RKO (cell line): ENCODE results near the gene HRH3.

Experiments used
- DNase-seq: peaks from one replicate; pipeline ENCODE4 v3.0.0-alpha.2; 2016; ENCODE audit warnings: low spot score

HRH3 gene

DNA sequence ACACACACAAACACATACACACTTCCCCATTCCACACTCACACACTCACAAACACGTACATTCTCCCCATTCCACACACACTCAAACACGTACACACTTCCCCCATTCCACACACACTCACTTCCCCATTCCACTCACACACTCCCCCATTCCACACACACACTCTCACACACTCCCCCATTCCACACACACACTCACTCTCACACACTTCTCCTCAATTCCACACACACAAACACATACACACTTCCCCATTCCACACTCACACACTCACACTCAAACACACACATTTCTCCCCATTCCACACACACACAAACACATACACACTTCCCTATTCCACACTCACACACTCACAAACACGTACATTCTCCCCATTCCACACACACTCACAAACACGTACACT, 9.6 kb upstream of the HRH3 start:
- no peak for DNase-seq

DNA sequence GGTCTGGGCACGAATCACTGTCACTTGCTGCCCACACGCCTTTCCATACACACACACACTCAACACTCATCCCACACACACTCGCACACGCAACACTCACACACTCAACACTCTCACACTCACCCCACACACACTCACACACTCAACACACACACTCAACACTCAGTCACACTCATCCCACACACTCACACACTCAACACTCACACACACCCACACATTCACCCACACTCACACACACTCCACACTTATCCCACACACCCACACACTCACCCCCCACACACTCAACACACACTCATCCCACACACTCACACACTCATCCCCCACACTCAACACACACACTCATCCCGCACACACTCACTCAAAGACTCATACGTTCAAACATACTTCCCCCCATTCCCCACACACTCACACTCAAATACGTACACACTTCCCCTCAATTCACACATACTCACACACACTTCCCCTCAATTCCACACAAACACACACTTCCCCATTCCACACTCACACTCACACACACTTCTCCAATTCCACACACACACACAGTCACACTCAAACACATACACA, 9.0 kb upstream of the HRH3 start:
- DNase-seq: no peak

DNA sequence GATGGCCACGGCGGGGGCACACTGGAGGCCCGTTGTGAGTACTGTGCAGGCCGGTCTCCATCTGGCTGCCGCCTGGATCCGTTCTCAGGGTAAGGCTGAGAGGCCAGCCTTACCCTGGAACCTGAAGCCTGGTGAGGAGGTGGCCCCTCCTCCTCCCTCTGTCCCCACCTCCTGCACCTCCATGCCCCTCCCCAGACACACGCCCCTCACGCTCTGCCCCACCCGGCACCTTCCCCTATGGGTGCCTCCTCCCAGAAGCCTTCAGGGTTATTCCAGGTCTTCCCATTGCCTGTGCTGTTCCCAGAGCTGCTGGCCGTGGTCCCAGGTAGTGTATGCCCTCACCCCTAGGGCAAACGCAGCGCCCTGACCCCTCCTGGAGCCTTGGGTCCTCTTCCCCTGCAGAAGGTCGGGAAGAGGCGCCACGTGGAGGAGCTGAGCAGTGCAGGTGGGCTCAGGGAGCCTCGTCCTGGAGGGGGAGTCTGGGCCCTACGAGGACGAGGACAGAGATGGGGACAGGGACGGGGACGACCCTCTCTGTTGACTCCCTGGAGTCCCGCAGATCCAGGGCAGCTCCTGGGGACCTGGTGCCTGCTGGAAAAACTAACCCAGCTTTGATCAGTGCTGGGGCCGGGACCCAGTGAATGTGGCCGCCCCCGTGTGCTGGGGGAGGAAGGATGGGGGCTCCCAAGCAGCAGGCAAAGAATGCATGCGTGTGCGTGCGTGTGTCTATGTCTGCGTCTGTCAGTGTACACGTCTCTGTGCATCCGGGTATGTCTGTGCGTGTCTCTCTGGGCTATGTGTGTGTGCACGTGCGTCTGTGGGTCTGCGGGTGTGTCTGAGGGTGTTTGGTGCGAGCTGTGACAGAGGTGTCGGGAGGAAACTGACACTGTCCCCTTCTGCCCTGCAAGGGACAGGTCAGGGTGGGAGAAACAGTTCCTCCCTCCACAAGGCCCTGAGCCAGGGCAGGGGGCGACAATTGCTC, 8.2 kb upstream of the HRH3 start:
- DNase-seq: no peak

DNA sequence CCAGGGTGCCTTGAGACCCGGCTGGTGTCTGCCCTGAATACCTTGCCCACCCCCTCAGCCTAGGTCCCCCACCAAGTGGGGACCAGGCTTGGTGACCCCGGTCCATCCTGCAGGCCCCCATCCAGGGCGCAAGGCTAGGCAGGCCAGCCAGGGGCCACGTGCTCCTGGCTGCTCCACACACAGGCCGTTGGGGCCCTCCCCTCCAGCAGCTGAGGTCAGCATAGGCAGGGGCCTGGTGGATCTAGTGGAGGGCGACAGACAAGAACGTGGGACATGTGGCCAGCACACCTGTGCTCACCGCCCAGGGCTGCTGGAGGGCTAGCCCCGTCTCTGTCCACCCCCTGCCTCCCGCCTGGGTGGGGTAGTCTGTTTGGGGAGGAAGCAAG, 7.5 kb upstream of the HRH3 start:
- no peak for DNase-seq

DNA sequence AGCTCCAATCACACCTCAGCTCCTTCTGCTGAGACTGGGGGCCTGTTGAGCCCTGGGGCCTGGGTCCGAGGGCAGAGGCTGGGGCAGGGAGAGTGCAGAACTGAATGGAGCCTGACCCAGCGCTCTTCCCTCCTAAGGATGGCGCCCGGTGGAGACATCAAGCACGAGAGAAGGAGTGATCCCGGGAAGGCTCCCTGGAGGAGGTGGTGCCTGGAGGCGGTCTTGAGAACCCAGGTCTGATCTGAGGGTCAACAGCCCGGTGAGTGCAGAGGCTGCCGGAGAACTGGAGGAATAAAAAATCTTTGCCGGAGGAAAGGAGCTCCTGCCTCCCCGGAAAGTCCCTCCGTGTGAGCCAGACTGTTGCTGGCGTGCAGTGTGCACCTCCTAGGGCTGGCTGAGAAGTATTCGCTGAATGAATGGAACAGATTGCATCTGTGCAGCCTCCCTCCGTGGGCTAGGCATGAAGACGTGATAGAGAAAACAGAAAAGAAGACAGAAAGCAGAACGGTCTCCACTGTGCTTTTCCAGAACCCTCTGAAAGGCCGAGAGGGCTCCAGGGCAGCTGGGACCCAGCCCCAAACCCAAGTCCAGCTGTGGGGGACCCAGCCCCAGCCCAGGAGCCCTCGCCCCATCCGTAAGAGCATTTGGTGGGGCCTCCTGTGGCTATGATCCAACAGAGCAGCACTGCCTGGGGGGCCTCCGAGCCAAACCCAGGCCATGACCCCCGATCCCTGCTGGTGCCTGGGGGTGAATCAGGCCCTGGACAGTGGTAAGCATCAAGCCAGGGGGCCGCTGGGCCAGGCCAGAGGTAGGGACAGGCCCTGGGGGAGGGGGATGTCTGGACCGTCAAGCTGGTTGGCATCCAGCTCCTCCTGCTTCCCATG, 6.9 kb upstream of the HRH3 start:
- no peak for DNase-seq

DNA sequence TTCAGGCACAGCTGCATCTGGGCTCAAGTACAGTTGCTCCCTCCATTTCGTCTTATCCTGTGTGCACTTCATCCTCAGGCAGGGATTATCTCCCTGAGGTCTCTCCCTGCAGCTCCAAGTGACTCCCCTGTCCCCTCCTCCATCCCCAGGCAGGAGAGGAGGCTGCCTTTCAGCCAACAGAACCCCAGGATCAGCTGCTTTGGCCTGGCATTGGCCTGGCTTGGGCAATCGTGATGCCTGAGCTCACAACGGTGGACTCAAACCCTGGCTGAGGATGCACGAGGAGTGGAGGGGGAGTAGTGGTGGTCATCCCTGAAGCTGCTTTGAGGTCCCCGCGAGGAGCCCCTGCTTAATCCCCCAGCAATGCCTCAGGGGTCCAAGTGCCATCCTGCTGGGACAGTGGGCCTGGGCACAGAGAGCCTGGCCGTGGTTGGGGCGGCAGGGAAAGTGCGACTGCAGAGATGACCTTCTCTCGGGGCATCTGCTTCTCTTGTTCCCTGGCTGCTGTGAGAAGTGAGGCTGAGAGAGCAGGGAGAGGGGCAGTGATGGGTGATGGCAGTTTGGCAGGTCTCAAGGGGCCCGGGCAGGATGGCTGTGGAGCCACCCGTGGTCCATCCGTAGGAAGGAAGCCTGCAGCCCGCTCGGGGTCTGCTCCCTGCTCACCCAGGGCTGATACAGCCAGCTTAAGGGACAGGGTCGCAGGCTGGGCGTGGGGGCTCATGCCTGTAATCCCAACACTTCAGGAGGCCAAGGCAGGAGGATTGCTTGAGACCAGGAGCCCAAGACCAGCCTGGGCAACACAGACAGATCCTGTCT, 6.0 kb upstream of the HRH3 start:
- DNase-seq: no peak

DNA sequence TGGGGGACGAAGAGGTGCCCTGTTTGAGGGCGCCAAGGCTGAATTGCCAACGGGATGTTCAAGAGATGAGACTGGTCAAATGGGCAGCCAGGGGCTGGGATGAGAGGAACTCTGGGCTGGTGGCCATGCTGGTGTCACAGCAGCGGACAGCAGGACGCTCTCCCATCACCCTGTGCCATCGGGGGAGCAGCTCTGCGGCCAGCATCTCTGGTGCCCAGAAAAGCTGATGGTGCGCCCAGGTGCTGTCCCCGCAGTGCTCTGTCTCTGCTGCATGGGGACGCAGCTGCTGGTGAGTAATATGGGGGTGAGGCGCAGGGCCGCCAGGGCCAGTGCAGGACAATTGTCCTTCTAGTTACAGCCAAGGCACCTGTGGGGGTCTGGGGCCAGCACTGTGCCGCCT, 4.9 kb upstream of the HRH3 start:
- DNase-seq: no peak

DNA sequence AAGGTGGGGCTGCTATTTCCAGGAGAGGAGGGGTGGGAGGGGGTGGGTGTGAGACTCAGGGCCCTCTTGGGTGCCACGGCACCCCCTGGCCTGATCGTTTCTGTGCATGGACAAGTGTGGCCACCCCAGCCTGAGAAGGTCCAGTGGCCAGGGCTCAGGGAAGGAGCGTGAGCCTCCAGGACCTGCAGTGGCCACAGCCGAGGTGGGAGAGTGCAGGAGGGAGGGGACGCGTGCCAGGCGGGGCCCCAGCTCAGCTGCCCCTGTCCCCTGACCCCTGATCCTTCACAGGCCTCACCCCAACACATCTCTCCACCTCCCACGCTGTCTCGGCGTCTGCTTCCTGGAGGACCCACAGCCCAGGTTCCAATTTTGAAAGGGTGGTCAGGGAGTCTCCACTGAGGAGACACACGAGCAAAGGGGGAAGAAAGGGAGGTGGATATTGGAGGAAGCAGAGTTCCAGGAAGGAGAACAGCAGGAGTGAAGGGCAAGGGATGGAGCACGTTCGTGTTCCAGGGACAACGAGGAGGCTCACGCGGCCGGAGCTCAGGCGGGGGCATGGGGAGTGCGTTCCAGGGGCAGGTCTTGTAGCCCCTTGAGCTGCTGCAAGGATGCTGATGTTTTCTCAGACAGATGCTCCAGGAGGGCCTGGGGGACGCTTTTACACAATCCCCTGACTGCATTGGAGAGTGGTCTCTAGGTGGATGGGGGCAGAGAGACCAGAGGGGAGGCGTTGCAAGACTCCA, 4.2 kb upstream of the HRH3 start:
- DNase-seq: no peak

DNA sequence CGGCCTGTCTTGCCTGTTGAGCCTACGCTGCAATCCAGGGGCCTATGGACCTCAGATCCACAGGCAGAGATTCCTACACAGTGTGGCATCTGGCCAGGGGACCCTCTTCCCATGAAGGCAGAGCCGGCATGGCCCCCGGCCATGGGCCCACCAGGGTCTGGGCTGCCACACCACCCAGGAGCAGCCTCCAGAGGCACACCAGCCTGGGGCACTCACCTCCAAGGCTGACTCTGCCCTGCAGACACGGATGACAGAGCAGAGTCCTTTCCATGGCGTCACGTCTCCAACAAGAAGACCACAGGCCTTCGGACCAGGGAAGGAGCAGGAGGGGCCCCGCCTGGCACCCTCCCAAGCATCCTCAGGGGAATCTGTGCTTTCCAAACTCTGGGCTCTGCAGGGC, 3.5 kb upstream of the HRH3 start:
- DNase-seq: no peak

DNA sequence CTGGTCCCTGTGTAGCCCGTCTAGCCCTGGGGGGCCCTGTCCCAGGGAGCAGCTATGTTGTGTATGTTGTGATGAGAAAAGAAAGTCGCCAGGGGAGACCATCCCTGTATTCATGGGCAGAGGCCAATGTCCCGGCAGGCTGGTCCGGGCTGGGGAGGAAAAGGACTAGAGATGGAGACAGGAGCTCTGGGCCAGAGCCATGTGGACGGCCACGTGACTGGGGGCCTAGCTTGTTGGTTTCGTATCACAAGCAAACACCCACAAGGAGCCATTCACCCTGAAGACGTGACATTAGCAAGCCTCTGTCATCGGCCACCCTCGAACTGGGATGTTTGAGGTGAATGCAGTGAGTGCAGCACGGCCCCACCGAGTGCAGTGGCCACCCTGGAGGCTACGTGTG, 2.9 kb upstream of the HRH3 start:
- no peak for DNase-seq

DNA sequence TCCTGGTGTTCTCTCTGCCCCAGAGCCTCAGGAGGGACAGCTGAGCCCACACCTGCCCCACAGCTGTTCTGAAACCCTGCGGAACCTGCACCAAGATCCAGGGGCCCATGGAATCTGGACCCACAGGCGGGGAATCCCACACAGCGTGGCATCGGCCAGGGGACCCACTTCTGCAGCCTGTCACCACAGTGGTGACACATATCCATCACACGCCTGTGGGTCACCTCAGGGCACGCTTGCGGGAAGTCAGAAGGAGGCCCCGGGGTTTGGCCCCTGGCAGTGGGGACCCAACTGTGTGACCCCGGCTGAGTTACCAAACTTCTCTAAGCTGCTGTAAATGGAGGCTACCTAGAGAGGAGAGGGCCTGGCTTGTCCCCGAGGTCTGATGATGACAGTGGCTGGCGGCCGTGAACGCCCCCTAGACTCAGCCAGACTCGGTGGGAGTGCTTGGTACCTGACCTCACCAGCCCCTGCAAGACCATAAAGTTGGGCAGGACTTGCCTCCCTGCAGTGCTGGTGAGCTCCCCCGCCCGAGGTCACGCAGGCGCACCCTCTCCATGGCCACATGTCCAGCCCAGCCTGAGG, 2.3 kb upstream of the HRH3 start:
- DNase-seq: no peak

DNA sequence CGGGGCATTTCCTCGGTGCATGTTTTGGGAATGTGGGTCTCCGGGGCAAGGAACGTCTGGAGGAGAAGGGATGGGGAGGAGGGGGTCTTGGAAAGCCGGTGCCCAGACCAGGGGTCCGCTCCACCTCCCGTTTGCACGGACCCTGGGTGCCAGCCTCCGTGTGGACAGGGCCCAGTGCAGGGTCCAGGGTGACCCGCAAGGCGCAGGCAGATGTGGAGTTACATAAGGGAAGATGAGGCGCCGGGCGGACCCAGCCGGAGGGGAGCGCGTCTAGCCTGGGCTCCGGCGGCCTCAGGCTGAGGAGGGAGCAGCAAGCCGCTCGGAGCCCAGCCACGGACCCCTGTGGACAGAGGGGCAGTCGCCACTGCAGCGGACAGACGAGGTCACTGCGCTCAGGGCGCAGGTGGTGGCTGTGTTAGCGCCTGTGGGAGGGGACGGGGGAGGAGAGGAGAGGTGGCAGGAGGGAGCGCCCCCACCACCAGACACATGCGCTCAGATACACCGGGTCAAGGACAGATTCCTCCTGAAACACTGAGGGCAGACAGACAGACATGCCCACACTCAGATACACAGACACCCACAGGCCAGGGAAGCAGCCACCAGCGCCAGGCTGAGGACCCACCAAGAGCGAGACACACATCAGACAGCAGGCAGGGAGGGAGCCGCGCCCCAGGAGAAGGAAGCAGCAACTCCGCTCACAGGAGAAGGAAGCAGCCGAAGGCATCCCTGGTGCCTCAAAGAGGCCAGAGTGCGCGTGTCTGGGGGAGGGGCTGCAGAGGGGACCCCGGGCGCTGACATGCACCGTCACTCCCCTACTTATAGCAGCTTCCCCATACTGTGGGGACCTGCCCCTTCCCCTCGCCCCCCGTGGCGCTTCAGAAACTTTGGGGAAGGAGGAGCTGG, 839 bp upstream of the HRH3 start:
- DNase-seq: no peak

DNA sequence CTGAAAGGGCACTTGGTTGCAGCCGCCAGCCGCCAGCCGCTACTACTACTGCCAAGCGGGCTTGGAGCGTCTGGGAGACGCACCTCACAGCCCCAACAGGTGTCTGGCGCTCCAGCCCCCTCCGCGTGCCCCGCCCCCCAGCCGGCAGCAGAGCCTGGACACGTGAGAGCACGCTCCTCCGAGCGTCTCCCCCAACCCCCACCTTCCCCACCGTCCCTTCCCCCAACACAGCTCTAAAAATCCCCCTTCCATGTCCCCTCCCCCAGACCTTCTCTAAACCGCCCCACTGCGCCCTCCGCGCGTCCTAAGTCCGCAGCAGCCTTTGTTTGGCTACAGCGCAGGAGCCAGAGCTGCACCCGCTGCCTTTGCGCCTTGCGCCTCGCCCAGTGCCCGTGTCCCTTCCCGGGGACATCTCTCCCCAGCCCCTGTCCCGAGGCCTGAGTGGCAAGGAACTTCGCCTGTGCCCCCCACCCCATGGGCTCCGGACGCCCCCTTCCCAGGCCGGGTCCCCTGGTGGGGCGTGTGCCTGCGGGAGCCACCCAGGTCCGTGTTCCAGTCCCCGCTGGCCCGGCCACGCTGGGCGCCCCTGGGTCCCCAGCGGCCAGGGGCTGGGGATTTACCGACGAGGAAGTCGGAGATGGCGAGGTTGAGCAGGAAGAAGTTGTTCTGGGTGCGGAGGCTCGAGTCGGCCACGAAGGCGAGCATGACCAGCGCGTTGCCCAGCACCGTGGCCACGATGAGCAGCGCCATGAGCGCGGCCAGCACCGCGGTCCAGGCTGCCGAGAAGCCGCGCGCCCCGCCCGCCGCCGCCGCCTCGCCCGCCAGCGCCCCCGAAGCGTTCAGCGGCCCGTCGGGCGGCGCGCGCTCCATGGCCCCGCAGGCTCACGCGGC, 732 bp downstream of the HRH3 start:
- no peak for DNase-seq

DNA sequence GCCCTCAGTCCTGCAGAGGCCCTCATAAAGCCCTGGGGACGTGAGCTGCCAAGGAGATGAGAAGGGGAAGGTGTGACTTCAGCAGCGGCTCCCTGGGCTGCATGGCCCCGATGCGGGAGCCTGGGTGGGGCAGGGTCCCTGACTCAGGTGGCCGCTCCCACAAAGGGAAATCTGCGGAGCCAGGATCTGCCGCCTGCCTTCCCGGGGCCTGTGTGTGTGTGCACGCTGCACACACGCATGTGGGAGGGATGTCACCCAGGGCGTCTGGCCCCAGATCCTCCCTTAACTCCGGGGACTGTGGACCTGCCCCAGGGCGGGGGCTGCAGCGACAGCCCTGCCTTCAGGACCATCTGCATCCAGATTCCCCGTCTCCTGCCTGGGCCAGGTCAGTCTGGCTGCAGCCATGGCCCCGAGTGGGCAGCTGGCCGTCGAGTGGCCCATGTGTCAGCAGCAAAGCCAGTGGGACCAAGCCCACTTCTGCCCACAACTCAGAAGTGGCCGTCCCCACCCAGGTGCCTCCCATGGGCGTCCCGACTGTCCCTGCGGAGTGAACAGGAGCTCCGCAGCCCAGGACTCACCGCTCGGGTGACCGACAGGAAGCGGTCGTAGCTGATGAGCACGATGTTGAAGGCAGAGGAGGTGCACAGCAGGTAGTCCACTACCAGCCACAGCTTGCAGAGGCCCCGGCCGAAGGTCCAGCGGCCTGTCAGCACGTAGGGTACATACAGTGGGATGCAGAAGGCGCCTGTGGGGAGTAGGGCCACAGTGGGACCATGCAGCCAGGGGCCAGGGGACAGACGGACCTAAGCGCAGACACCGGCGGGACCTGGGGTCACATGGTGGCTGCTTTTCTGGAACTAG, 1.9 kb downstream of the HRH3 start:
- DNase-seq: no peak

DNA sequence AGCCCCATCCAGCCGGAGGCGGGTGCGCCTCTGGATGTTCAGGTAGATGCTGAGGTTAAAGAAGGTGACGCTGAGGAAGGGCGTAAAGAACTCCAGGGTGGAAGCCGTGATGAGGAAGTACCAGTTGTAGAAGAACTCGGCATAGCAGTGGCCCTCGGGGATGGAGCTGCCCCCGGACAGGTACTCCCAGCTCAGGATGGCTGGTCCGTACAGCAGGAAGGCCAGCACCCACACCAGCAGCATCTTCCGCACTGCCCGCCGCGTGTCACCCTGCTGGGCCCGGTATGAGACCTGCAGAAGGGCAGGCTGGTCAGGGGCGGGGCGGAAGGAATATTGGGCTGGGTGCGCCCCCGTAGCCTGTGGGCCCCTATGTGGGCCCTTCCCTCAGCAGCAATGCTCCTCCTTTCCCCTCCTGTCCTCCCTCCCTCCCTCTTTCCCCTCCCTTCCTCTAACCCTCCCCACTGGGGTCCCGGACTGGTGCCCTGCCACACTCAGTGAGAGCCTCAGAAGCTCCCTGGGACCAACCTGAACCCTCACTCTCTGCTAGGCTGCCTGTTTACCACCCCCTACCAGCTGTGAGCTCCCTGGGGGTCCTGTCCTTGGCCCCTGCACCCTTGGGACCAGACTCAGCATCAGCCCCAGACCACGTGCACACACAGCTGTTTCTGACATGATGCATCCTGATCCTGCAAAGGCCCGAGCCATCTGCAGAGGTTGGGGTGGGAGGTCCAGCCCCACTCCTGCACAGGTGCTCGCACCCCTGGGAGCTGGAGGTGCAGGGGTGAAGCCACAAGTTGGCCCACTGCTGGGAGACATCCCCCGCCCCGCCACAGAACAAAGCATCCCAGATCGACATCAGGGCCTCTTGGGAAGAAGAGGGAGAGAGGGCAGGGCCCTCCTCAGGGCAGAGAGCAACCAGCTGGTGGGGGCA, 3.2 kb downstream of the HRH3 start:
- no peak for DNase-seq

DNA sequence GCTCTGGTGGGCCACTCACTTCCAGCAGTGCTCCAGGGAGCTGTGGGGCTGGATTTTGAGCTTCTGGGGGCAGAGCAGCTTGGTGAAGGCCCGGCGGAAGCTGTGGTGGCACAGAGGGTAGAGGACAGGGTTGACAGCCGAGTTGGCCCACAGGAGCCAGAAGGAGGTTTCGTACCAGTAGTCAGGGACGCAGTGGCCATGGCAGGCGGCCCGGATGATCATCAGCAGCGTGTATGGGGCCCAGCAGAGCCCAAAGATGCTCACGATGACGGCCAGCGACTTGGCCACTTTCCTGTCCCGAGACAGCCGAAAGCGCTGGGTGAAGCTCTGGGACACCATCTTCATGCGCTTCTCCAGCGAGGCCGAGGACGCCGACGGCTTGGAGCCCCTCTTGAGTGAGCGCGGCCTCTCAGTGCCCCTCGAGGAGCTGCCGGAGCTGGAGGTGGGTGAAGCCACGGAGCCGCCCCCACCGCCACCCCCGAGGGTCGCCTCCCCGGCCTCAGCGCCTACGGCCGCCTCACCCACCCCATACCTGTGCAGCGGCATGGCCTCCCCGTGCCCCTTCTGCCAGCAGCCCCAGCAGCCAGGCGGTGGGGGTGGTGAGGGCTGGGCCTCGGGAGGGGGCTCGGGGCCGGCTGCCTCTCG, 4.0 kb downstream of the HRH3 start:
- DNase-seq: no peak
